ENCODE results near the gene ABHD10.

The ABHD10 gene

GRCh38 chr3:111978583-111979433 lies at the start of gene ABHD10:
Gene ABHD10 (plus strand): TSS chr3:111979026. CDS start chr3:111979062, 36 bp downstream.
- FAIRE-seq: peak; percentile 97

- no peak for FAIRE-seq
Measured at GRCh38 chr3:111929484-111929883, 49.3 kb upstream of the ABHD10 start.

- FAIRE-seq: peak; percentile 47
Measured at GRCh38 chr3:111932946-111933345, 45.9 kb upstream of the ABHD10 start.

- peak; percentile 41 for FAIRE-seq
Measured at GRCh38 chr3:111936191-111936841, 42.5 kb upstream of the ABHD10 start.

DNA sequence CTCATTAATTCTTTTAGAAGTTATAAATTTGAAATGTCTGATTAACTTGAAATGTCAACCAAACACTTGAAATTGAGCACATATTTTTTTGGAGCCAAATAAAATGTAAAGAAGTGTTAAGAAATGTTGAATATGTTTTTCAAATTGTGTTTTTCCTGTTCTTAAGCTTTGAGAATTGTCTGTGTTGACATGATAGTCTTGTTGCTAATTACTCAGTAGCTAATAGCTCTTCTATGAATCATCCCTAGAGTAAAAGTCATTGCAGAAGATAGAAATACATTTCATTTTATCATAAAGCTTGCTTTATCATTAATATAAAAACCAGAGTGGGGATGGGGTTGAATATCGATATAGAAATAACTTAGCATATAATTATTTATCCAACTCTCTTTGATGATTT lies 41.9 kb upstream of the ABHD10 start:
- FAIRE-seq: peak; percentile 94

DNA sequence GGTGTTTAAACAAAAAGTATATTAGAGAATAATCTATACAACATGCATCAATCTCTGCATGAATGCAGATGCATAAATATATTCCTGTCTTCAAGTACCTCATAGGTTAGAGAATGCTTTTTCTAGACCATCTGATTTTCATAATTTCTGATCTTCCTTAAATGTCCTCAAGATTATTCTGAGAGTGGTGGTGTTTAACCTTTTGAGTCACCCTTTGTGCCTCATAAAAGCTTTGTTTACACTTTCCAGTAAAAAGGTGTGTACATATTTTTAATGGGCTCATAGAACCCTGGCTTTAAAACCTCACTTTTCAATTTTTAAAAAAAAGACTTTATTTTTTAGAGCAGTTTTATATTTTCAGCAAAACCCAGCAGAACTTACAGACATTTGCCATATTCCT lies 41.0 kb upstream of the ABHD10 start:
- FAIRE-seq: no peak

DNA sequence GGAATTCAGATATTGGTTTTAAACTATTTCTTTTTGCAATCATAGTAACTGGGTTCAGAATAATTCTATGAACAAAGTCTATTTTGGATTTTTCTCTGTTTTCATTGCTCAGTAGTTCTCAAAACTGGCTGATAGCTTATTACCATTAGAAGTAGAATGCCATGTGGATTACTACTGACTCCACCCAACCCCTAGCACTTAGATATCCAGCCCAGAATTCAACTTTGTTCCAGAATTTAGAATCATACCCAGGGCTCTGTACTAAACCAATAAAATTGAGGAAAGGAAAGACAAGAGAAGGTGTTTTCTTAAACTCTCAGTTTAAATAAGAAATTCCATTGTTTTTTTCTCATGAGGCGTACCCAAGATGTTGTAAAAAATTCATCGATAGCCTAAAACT lies 39.0 kb upstream of the ABHD10 start:
- no peak for FAIRE-seq

GRCh38 chr3:111943533-111943932 lies 35.3 kb upstream of the ABHD10 start:
- peak; percentile 71 for FAIRE-seq

DNA sequence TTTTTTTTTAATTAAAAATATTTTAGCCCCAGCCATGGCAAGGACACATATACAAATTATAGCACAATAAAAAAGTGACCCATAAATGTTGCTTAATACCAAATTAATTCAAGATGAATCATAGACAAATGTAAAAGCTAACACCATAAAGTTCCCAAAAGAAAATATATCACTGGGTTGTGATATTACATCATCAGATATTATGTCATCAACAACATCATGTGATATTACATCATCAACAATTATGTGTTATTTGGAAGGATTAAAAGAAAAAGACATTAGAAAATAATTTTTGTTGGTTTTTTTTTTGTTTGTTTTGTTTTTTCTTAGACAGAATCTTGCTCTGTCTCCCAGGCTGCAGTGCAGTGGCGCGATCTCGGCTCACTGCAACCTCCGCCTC lies 34.5 kb upstream of the ABHD10 start:
- FAIRE-seq: no peak

- FAIRE-seq: no peak
Measured at GRCh38 chr3:111947231-111947630, 31.6 kb upstream of the ABHD10 start.

GRCh38 chr3:111948786-111949185 lies 30.0 kb upstream of the ABHD10 start:
- FAIRE-seq: no peak

DNA sequence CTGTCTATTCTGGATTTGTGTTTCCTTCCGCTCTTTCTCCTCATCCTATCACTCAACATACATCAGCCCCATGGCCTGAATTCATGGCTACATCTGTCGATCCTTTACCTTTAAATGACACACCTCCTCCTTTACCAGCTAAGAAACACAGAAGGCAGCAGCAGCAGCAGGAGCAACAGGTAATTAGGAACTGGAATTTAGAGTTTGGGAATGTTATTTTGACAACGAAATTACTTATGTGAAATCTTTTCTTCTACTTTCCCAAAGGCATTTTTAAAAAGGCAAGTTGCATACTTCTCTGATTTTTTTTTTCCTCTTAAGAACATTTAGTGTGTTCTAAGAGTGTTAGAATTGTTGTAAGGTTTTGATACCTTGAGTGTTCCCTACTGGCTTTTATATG lies 29.1 kb upstream of the ABHD10 start:
- no peak for FAIRE-seq

- FAIRE-seq: no peak
Measured at GRCh38 chr3:111951032-111951431, 27.8 kb upstream of the ABHD10 start.

DNA sequence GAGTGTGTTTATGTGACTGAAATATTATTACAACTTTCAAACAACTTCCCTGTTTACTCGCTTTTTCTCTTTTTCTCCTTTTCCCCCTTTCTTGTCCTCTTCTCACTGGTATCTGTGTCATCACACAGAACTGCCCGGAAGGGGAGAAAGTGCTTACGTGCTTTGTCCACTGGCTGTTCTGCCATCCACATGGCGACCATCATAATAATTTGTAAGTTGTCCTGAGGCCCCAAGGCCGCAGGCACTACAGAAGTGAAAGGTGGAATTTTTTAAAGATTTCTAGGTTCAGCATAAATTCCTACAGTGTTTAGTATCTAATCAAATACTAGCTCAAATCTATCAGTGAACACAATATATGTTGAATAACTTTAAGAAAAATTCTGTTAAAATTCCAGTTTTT lies 26.7 kb upstream of the ABHD10 start:
- FAIRE-seq: no peak

GRCh38 chr3:111952866-111953450 lies 25.9 kb upstream of the ABHD10 start:
- FAIRE-seq: no peak

DNA sequence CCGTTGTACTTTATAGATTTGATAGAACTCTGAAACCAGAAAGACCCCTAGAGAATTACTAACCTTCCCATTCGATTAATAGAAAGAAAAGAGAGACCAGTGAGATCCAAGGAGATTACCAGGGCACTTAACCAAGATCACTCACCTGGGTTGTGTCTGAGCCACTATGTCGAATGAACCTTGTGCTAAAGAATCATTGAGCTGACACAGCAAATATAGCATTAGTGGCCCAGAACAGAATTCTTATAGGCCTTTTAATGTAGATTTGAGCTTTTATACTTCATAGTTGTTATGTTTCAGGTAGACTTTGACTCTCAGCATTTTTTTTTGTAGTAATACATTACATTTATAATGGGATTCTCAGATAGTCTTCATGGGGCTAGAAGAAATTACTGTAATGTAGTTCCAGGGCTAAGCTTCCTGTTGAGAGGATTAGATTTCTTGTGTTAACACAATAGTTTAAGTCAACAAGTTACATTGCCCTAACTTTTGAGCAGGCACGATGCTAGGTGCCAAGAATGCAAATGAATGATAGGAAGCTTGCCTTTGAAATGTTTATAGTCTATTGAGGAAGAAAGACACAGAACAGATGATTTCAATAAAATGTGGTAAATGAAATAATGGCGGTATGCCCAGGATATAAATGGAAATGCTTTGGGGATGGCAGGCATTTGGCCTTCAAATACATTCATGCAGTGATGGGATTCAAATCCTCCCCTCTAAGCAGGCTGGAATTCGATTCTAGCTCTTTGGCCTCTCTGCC lies 24.4 kb upstream of the ABHD10 start:
- FAIRE-seq: no peak

- no peak for FAIRE-seq
Measured at GRCh38 chr3:111955876-111956275, 22.9 kb upstream of the ABHD10 start.

DNA sequence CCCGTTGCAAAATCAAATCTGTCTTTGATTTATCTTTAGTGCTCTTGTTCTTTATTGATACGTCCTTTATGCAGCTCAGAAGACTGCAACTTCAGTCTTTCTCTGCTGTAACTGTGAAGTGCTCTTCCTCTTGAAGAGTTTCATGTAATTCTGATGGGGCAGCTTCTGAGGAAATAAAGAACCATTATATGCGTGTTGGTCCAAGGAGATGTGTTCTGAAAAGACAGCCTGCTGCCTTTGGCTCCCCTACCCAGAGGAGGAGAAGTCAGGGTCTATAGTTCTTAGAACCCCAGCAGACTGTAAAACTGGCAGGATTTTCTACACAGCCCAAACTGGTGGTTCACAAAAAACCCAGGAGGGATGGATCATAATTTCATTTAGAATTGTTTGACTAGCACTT lies 22.4 kb upstream of the ABHD10 start:
- no peak for FAIRE-seq

DNA sequence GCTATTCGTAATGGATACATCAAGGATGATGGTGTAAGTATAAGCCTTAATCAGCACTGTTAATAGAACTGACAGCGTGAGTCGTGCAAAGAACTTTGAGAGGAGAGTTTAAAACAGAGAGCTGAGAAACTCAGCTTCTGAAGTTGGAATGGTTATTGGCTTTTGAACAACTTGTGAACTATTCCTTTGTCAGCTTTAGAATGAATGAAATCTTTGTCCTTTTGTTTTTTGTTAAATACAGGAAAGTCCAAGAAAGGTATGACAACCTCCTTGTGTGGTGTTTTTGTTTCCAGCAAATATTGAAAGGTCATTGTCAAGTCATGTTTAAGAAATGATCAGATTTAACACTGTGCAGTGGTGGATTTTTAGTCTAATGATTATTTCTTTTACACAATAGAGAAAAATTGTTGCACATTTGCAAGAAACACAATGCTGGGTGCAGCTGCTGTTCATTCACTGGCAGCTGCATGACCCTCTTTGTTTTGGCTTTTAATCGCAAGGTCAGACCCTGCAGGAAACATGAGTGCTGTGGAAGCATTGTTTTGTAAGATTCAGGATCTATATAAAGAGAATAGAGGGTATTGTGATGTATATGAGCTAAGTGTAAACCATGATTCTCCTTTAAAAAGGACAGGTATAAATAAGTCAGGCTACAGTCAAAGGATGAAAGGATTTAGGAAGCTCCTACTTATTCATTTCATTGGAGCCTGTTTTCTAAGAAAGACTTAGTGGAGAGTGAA lies 21.7 kb upstream of the ABHD10 start:
- peak; percentile 30 for FAIRE-seq

DNA sequence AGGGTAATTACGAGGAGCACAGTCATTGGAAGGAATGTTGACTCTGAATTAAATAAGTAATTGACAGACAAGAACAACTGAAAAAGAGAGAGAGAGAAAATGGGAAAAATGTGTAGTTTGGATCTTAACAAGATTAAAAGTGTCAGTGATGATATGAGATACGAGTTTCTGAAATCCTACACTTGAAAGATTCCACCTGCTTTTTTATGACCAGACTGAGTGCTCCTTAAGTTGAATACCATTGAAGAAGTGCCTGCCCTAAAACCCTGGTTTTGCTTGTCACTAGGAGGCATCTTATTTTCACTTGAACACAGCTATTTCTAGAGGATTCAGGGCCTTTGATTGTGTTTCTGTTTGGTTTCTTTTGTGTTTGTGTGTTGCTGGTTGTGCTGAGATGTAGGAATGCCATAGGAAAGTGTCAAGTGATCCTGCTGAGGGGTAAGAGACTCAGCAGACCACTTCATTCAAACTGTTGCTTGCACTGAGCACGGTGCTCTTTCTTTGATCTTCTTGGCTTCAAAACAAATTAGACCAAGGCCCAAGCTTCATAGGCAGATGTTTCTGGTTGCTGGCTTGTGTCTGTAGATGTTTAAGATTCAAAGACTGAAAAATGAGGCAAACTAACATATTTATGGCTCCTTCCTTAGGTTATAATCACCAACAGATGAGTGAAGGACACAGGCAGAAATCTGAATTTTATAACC lies 17.2 kb upstream of the ABHD10 start:
- no peak for FAIRE-seq

DNA sequence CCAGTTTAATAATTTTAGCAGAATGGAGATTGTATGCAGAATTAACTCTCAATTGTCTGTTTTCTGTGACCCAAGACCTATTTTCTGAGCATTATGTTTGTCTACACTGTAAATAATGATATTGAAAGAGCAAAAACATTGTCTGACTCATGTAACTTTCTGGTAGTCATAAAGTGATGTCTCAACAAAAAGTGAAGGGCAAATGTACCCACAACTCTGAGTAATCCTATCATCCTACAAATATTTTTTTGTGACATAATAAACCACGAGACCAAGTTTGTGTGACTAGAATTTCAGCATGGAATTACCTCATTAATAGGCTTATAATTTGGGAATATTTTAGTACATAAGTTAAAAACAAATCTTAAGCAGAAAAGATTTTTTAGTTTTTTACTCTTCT lies 15.4 kb upstream of the ABHD10 start:
- FAIRE-seq: peak; percentile 73

DNA sequence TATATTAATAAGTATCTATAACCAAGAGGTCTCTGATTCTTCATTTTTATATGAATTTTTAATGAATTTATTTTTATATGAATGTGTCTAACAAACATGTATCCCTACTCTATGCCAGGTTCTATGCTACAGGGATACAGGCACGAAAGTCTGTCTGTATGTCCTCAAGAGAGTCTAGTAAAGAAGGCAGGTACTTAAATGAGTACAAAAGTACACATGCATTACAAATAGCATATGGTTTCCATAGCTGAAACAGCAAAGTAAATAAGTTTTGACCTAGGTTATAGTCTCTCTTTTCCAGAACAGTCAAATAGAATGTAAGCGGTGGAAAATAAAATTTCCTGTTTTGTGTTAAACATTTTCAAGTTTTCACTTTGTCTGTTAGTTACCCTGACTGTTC lies 13.3 kb upstream of the ABHD10 start:
- peak; percentile 38 for FAIRE-seq

All from islet of Langerhans (tissue), 1 donor.